Loucy (cell line): Measurements from ENCODE around the gene ARSI.

Source experiments
- H2AFZ ChIP-seq: fragments of 200-600 bp; sonication (generic); 2 replicates; pipeline ENCODE4 v1.6.0; 2016; ENCODE audit warnings: antibody characterized with exemption, mild to moderate bottlenecking, low read length, moderate library complexity
- H3F3A ChIP-seq: fragments of 200-600 bp; 2 replicates; pipeline ENCODE4 v1.6.0; 2016; ENCODE audit warnings: antibody characterized with exemption, low read depth, mild to moderate bottlenecking
- H3K27me3 ChIP-seq: fragments of 200-600 bp; sonication (generic); 2 replicates; pipeline ENCODE4 v1.6.1; 2014; ENCODE audit warnings: low read length, mild to moderate bottlenecking; ENCODE audit not compliant: insufficient read depth, poor library complexity, severe bottlenecking
- H3K36me3 ChIP-seq: fragments of 200-600 bp; sonication (generic); 2 replicates; pipeline ENCODE4 v1.6.1; 2016; ENCODE audit warnings: low read length; ENCODE audit not compliant: insufficient read depth
- H3K4me1 ChIP-seq: fragments of 200-600 bp; sonication (generic); 2 replicates; pipeline ENCODE4 v1.5.1; 2014; ENCODE audit warnings: low read length, mild to moderate bottlenecking; ENCODE audit not compliant: insufficient read depth, poor library complexity, severe bottlenecking
- H3K4me2 ChIP-seq: fragments of 200-600 bp; sonication (generic); 2 replicates; pipeline ENCODE4 v1.6.0; 2014; ENCODE audit warnings: antibody characterized with exemption, low read length, low read depth, mild to moderate bottlenecking; ENCODE audit not compliant: poor library complexity, severe bottlenecking
- H3K4me3 ChIP-seq: fragments of 200-600 bp; sonication (generic); 2 replicates; pipeline ENCODE4 v1.5.1; 2014; ENCODE audit warnings: low read length, mild to moderate bottlenecking, mixed read lengths; ENCODE audit not compliant: poor library complexity, severe bottlenecking
- H3K79me2 ChIP-seq: fragments of 200-600 bp; sonication (generic); 2 replicates; pipeline ENCODE4 v1.6.1; 2014; ENCODE audit warnings: low read length; ENCODE audit not compliant: insufficient read depth
- H3K9ac ChIP-seq: fragments of 200-600 bp; sonication (generic); 2 replicates; pipeline ENCODE4 v1.6.0; 2014; ENCODE audit warnings: mild to moderate bottlenecking, low read depth, low read length, moderate library complexity; ENCODE audit not compliant: poor library complexity, severe bottlenecking
- H3K9me2 ChIP-seq: fragments of 200-600 bp; sonication (generic); replicated peaks from 2 replicates; pipeline ENCODE4 v1.6.1; 2016; ENCODE audit warnings: low read depth, low read length, mixed read lengths
- H3K9me3 ChIP-seq: fragments of 200-600 bp; sonication (generic); 2 replicates; pipeline ENCODE4 v1.6.1; 2014; ENCODE audit warnings: mild to moderate bottlenecking, antibody characterized with exemption, low read length, low read depth; ENCODE audit not compliant: insufficient read depth
- H4K20me1 ChIP-seq: fragments of 200-600 bp; sonication (generic); 2 replicates; pipeline ENCODE4 v1.6.0; 2014; ENCODE audit warnings: antibody characterized with exemption, low read length, mild to moderate bottlenecking; ENCODE audit not compliant: insufficient read depth, poor library complexity, severe bottlenecking
- CTCF ChIP-seq: fragments of 200-600 bp; sonication (generic); conservative IDR thresholded peaks from 2 replicates; pipeline ENCODE4 v1.5.1; 2014; ENCODE audit warnings: mild to moderate bottlenecking, antibody characterized with exemption, low read length
- EZH2phosphoT487 ChIP-seq: fragments of 200-600 bp; IDR thresholded peaks from 2 replicates; pipeline ENCODE4 v1.6.1; 2018; ENCODE audit warnings: antibody characterized with exemption, mild to moderate bottlenecking, moderate library complexity, borderline replicate concordance

Gene ARSI

GRCh38 chr5:150345716-150346115 is 43.0 kb upstream of the ARSI start:
- no peak overlapping the region for H3K9ac ChIP-seq
- no peaks in the 10 kb centered on the region for H3K9me2 ChIP-seq
- TF ChIP-seq EZH2phosphoT487 (no peak), CTCF (no peak)
- H3K9me3 ChIP-seq: no peaks in the 10 kb centered on the region
- H3K4me2 ChIP-seq: no peak overlapping the region
- no peaks in the 10 kb centered on the region for H4K20me1 ChIP-seq
- peaks cover 1% of the 10 kb centered on the region; the same call in 1 of the 2 replicates for H3F3A ChIP-seq
- H2AFZ ChIP-seq: no peak overlapping the region
- H3K79me2 ChIP-seq: no peaks in the 10 kb centered on the region
- H3K36me3 ChIP-seq: no peaks in the 10 kb centered on the region
- peaks cover 8% of the 10 kb centered on the region for H3K4me1 ChIP-seq
- H3K4me3 ChIP-seq: no peak overlapping the region
- H3K27me3 ChIP-seq: no peaks in the 10 kb centered on the region

DNA sequence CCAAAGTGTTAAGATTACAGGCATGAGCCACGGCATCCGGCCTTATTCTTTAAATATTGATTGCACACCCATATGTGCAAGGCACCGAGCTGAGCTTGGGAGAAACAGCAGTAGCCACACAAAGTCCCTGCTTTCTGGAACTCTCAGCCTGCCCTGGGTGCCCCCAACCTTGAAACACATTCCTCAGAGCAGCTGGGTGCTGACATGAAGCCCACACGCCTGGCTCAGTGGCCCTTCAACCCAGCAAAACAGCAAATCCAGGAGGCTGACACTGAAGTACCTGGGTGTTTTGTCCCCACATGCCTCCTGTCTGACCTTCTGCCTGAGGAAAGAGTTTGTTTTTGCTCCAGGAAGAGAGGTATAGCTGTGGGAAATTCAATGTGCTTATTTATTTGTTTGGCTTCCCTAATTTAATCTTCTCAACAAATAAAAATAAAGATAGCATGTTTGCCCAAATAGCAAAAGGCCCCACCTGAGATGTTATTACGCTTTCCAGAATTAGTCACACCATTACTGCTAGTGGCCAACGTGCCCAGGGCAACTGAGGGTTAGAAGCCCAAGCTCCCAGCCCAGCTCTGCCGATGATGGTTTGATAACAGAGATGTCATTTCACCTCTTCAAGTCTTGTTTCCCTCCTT is 41.4 kb upstream of the ARSI start:
- no peak overlapping the region for H3K4me2 ChIP-seq
- no peak overlapping the region for H3K9ac ChIP-seq
- H2AFZ ChIP-seq: peak overlapping the region; percentile 22; the same call in 1 of the 2 replicates
- TF ChIP-seq EZH2phosphoT487: no peak
- TF ChIP-seq CTCF: no peak
- no peaks in the 10 kb centered on the region for H3K79me2 ChIP-seq
- H3K27me3 ChIP-seq: no peaks in the 10 kb centered on the region
- H3K9me2 ChIP-seq: no peaks in the 10 kb centered on the region
- H4K20me1 ChIP-seq: no peaks in the 10 kb centered on the region
- H3K36me3 ChIP-seq: no peaks in the 10 kb centered on the region
- no peaks in the 10 kb centered on the region for H3K9me3 ChIP-seq
- no peaks in the 10 kb centered on the region for H3F3A ChIP-seq
- no peak overlapping the region for H3K4me3 ChIP-seq
- H3K4me1 ChIP-seq: no peaks in the 10 kb centered on the region

GRCh38 chr5:150342583-150342982 is 39.9 kb upstream of the ARSI start:
- Histone ChIP-seq H2AFZ (no peak overlapping the region), H3K4me1 (no peaks in the 10 kb centered on the region), H3K9me3 (no peaks in the 10 kb centered on the region), H3K9me2 (no peaks in the 10 kb centered on the region), H3K4me3 (no peak overlapping the region), H3F3A (no peaks in the 10 kb centered on the region), H3K27me3 (no peaks in the 10 kb centered on the region), H3K4me2 (no peak overlapping the region), H3K36me3 (no peaks in the 10 kb centered on the region), H3K79me2 (no peaks in the 10 kb centered on the region), H4K20me1 (no peaks in the 10 kb centered on the region), H3K9ac (no peak overlapping the region)
- TF ChIP-seq EZH2phosphoT487 (no peak), CTCF (no peak)
